ENCODE data around the gene SLC25A38.

The SLC25A38 gene

GRCh38 chr3:39438880-39439279, 55.7 kb downstream of the SLC25A38 start:
- DNase-seq = no peak

GRCh38 chr3:39440316-39440715, 57.1 kb downstream of the SLC25A38 start:
- DNase-seq = no peak

- DNase-seq = no peak
Measured at GRCh38 chr3:39443530-39443929, 60.4 kb downstream of the SLC25A38 start.

- DNase-seq = no peak
Measured at GRCh38 chr3:39445927-39446326, 62.8 kb downstream of the SLC25A38 start.

GRCh38 chr3:39446444-39446843, 63.3 kb downstream of the SLC25A38 start:
- DNase-seq = no peak
